ENCODE data around the gene POLH.

Gene POLH

DNA sequence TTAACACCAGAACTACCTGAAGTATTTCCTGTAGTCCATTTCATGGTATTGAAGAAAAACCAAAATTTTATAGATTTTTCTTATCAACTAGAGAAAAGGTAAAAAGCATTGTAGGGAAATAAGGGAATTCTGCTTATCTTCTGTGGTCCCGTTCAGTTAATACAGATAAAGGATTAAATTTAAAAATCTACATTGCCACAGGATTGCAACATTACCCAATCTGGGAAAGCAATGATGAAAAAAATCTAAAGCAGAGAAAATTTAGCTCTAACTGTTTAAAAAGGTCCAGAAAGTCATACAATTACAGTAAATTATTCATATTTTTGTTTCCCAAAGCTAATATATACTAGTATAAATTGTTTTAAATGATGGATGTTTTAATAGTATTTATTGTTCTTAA, 18.0 kb downstream of the POLH start:
- no peak overlapping the region for H3K4me3 ChIP-seq
- H3K27ac ChIP-seq = no peak overlapping the region

DNA sequence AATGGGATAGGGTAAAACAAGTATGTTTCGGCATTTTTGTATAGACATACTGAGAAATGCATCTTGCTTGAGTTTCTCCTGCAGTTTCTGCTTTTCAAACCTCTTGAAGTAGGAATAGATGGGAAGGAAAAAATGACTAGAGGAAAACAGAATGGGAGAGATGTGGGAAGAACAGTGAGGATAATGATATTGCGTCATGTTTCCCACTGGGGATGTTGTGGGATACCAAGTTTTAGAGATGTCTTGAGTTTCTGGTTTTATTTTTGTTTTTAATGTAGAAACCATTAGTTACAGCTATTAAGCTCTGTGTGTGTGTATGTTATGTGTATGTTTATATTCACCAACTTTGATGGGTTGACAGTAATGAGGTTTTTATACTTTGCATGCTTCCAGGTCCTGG, 24.6 kb downstream of the POLH start:
- H3K27ac ChIP-seq = no peak overlapping the region
- no peak overlapping the region for H3K4me3 ChIP-seq

DNA sequence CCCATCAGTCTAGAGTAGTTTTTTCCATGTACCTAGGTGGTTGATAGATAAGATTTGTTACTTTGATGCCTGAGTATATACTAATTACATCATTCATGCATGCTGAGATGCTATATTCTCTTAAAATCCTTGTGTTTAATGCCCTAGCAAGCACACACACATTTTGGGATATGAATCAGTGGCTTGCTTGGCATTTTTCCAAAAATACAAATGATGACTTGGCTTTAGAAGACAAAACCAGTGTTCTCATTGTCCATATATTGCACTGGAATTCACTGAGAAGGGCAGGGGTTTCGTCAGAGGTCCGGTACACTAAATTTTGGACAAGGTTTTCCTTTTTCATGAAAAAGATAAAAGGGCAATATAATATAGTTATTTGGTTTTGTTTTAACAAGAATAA, 28.2 kb downstream of the POLH start:
- H3K27ac ChIP-seq = no peak overlapping the region
- no peak overlapping the region for H3K4me3 ChIP-seq

DNA sequence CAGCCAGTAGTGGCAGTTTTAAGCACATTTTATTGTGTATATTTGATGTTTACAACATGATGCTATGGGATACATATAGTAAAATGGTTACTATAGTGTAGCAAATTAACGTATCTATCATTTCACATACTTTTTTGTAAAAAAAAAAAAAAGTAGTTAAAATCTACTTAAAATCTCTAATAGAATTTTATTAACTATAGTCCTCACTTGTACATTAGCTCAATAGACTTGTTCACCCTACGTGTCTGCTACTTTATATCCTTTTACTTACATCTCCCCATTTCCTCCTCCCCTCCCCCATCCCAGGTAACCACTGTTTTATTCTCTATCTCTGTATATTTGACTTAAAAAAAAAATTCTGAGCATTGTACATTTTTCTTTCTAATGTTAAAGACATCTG, 30.0 kb downstream of the POLH start:
- Histone ChIP-seq H3K4me3 (no peak overlapping the region), H3K27ac (no peak overlapping the region)

DNA sequence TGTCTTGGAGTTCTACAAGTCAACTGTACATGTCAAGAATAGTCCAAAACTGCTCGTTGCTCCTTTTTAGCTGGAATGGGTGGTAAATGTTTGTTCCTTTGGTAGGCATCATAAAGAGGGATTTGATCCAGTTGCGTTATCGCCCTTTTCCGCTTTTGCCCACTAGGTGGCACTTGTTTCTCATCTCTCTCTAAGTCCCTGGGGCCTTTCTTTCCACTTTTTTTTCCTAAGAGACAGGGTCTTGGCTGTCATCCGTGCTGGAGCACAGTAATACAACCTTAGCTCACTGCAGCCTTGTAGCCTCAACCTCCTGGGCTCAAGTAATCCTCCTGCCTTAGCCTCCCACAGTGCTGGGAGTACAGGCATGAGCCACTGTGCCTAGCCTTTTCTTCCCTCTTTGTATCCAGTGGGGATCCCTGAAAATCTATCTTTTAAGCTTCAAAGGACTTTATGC, 32.4 kb downstream of the POLH start:
- Histone ChIP-seq H3K4me3 (no peak overlapping the region), H3K27ac (no peak overlapping the region)

GRCh38 chr6:43608807-43609206, 32.8 kb downstream of the POLH start:
- H3K4me3 ChIP-seq = no peak overlapping the region
- no peak overlapping the region for H3K27ac ChIP-seq

GRCh38 chr6:43609402-43609801, 33.4 kb downstream of the POLH start:
- no peak overlapping the region for H3K27ac ChIP-seq
- no peak overlapping the region for H3K4me3 ChIP-seq

DNA sequence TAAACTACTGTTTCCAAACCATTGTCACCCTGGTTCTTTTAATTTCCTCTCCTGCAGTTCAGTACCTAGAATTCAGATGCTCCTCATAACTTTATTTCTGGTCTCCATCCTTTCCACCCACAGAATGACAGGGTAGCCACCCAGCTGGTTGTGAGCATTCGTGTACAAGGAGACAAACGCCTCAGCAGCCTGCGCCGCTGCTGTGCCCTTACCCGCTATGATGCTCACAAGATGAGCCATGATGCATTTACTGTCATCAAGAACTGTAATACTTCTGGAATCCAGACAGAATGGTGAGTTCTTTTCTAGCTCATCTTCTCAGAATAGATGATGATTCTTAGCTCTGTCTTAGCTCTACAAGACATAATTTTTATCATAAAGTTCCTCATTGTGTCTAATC, 34.4 kb downstream of the POLH start:
- Histone ChIP-seq H3K27ac (no peak overlapping the region), H3K4me3 (no peak overlapping the region)

DNA sequence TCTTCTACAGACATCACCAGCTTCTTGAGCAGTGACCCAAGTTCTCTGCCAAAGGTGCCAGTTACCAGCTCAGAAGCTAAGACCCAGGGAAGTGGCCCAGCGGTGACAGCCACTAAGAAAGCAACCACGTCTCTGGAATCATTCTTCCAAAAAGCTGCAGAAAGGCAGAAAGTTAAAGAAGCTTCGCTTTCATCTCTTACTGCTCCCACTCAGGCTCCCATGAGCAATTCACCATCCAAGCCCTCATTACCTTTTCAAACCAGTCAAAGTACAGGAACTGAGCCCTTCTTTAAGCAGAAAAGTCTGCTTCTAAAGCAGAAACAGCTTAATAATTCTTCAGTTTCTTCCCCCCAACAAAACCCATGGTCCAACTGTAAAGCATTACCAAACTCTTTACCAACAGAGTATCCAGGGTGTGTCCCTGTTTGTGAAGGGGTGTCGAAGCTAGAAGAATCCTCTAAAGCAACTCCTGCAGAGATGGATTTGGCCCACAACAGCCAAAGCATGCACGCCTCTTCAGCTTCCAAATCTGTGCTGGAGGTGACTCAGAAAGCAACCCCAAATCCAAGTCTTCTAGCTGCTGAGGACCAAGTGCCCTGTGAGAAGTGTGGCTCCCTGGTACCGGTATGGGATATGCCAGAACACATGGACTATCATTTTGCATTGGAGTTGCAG, 37.9 kb downstream of the POLH start:
- Histone ChIP-seq H3K4me3 (no peak overlapping the region), H3K27ac (no peak overlapping the region)

- Histone ChIP-seq H3K4me3 (no peak overlapping the region), H3K27ac (no peak overlapping the region)
Observed at GRCh38 chr6:43614396-43614730, 38.4 kb downstream of the POLH start.

- H3K27ac ChIP-seq = no peak overlapping the region
Observed at GRCh38 chr6:43616725-43617472, 40.9 kb downstream of the POLH start.

GRCh38 chr6:43621078-43621835, 45.3 kb downstream of the POLH start:
- H3K4me3 ChIP-seq = no peak overlapping the region
- H3K27ac ChIP-seq = no peak overlapping the region

More at GRCh38 chr6:43616725-43617472, 40.9 kb downstream of the POLH start:
- H3K4me3 ChIP-seq = no peak overlapping the region

- no peak overlapping the region for H3K4me3 ChIP-seq
Observed at GRCh38 chr6:43621836-43622180, 45.8 kb downstream of the POLH start.

DNA sequence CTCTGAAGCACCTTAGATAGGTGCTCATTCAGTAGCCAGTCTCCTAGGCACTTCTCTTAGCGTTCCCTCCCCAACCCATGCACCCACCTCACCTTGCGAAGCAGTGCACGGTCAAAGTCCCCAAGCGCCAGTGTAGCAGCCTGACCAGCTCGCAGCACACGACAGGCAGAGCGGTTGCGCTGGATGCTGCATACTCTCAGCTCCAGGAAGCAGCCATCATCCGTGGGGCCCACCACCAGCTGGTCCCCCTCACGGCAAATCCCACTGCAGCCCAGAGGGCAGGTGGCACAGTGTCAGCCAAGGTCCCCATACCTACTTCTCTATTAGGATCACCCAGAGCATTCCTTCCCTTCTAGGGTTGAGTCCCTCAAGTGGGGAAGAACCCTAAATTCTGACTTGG, 46.6 kb downstream of the POLH start:
- no peak overlapping the region for H3K4me3 ChIP-seq

More at GRCh38 chr6:43621836-43622180, 45.8 kb downstream of the POLH start:
- H3K27ac ChIP-seq = no peak overlapping the region

DNA sequence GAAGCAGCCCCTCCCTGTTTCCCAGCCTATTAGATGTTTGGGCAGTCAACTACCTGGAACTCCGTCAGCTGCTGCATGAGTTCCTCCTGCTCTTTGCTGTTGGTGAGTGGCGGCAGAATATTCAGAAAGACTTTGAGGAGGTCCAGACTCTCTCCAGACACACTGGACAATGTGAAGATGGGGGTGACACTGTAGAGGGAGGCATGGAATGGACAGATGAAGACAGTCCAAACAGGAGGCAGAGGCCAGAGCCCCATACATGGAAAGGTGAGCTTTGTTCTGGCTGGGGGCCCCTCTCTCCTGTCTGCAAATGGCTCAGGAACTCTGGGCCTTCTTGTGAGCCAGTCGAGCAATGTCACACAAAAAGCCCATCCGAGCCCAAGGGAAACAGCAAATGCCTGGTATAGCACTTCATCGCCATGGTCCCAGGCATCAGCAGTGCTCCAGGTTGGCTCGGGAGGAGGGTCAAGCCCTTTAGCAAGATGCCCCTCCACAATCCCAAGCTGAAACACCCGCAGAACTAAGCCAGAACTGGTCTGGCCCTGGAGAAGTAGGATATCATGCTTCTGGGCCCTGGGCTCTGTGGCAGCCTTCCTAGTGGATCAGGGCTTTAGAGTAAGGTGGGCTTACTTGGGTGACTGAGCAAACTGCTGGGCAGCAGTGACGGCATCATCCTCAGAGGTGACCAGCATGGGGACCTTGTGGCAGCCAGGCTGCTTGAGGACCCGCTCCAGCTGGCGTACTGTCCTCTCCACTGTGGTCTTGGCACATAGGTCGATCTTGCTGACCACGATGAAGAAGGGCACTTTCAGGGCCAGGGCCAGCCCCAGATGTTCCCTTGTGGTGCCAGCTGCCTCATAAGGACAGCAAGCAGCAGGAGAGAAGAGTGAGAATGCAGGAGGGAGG, 48.1 kb downstream of the POLH start:
- no peak overlapping the region for H3K27ac ChIP-seq
- H3K4me3 ChIP-seq = no peak overlapping the region

More for the DNA sequence above, 46.6 kb downstream of the POLH start:
- no peak overlapping the region for H3K27ac ChIP-seq

GRCh38 chr6:43624786-43625288, 48.9 kb downstream of the POLH start:
- Histone ChIP-seq H3K27ac (no peak overlapping the region), H3K4me3 (no peak overlapping the region)

DNA sequence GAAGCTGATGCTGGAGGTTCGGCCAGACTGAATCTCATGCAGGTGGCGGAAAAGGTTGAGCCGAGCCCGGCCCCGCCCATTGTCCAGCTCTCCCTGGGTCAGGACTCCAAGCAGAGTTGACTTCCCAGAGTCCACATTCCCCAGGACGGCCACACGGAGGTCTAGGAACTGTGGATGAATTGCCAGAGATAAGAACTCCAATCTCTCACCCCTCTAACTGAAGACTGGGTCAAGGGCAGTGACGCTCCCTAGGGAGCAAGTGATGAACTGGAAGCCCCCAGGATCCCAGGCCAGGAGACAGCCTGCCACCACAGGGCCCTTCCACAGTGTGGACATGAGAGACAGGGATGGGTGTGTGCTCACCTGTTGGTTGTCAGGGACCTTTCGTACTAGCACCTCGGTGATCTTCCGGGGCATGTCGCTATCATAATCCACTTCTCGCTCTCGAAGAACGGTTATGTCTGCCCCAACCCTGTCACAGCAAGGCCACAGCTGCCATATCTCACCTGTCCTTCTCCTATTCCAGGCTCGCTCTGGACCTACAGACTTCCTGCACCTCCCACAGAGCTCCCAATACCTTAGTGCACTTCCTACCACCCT, 49.5 kb downstream of the POLH start:
- no peak overlapping the region for H3K4me3 ChIP-seq

DNA sequence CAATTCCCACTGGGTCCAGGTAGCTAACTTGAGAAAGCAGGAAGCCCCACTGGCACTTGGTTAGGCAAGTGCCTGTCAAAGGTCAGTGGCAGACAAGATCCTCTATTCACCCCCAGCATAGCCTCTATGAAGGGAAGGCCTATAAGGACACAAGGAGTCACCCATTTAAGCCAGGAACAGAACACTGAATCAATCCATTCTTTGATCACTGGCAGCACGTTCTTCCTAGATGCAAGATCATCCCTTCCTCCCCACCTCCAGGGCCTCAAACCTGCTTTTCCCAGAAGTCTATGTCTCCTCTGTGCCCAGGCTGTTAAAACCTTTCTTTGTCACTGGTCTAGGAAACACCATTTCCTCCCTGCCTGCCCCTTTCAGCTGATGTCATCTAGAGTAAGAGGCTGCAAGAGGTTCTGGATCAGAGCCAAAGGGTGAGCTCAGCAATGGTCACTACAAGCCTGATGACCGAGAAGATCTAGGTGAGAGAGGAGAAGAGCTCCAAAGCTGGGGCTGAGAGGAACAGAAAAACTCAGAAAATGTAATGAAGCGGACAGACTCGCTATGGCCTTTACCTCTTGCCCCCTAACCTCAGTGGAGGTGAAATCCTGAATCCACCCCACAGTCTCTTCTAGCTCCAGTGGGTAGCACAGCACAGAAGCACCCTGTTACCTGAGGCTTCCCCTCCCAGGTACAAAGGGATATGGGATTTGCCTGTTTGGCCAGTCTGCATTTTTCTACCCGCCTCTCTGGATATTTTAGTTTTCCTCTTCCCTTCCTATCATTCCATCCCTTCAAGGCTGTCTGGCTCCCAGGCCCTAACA, 51.2 kb downstream of the POLH start:
- no peak overlapping the region for H3K4me3 ChIP-seq

More for the DNA sequence above, 49.5 kb downstream of the POLH start:
- H3K27ac ChIP-seq = no peak overlapping the region

More for the DNA sequence above, 51.2 kb downstream of the POLH start:
- H3K27ac ChIP-seq = peak overlapping the region in 12 of 21 experiments; percentile 8 to 99 (median 60)
